ENCODE data around the gene ATP2B3.

Gene ATP2B3

DNA sequence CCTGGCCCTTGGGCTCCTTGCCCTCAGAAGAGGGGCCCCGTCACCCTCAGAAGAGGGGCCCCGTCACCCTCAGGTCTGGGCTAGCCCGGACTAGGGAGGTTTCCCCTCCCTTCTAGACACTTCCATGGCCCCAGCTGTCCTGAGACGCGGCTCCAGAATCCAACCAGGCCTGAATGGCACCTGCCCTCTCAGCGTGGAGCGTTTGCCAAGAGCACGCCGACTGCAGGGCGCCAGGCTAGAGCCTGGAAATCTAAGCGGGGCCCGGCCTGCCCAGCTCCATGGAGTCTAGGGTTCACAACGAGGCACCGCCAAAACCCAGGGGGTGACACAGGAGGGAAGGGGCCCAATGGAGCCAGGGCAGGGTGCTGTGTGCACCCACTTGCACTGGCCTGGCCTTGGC is 7.8 kb upstream of the ATP2B3 start:
- DNase-seq (ENCODE audit: low spot score): no peak

GRCh38 chrX:153510383-153510782 is 7.1 kb upstream of the ATP2B3 start:
- no peak for DNase-seq (ENCODE audit: low spot score)

- DNase-seq (ENCODE audit: low spot score): no peak
These were observed 5.5 kb upstream of the ATP2B3 start for GRCh38 chrX:153511784-153512500.

DNA sequence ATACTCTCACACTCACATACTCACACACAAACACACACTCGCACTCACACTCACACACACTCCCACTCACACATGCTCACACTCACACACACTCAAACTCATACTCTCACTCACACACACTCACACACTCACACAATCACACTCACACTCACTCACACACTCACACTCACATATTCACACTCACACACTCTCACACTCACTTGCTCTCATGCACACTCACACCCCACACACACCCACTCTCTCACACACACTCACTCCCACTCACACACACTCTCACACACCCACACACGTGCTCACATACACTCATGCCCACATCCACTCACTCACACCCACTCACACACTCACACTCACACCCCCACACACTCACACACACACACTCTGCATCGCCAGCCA is 4.9 kb upstream of the ATP2B3 start:
- DNase-seq (ENCODE audit: low spot score): no peak

DNA sequence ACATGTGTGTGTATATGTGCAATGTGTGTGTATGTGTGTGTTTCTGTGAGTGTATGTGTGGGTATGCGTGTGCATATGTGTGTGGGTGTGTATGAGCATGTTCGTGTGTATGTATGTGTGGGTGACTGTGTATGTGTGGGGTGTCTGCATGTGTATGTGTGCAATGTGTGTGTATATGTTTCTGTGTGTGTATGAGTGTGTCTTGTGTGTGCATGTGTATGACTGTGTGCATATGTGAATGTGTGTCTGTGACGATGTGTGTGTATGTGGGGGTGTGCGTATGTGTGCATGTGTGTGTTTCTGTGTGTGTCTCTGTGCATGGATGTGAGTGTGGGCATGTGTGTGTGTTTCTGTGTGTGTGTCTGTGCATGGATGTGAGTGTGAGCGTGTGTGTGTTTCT is 4.2 kb upstream of the ATP2B3 start:
- no peak for DNase-seq (ENCODE audit: low spot score)

- no peak for DNase-seq (ENCODE audit: low spot score)
These were observed 3.2 kb upstream of the ATP2B3 start for GRCh38 chrX:153514259-153514658.

GRCh38 chrX:153515435-153515834 is 2.0 kb upstream of the ATP2B3 start:
- no peak for DNase-seq (ENCODE audit: low spot score)

DNA sequence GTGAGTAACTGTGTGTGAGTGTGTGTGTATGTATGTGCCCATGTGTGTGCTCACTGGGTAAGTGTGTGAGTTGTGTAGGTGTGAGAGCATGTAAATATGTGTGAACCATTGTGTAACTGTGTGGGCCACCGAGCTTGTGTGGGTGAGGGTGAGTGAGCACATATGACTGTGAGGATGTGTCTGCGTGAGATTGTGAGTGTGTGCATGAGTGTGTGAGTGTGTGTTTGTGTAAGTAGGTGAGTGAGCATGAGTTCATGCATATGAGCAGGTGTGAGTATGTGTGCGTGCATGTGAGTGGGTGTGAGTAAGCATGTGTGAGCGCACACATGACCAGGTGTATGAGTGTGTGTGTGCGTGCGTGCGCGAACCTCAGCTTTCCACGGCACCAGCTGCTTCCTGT is 1.4 kb upstream of the ATP2B3 start:
- DNase-seq (ENCODE audit: low spot score): no peak

DNA sequence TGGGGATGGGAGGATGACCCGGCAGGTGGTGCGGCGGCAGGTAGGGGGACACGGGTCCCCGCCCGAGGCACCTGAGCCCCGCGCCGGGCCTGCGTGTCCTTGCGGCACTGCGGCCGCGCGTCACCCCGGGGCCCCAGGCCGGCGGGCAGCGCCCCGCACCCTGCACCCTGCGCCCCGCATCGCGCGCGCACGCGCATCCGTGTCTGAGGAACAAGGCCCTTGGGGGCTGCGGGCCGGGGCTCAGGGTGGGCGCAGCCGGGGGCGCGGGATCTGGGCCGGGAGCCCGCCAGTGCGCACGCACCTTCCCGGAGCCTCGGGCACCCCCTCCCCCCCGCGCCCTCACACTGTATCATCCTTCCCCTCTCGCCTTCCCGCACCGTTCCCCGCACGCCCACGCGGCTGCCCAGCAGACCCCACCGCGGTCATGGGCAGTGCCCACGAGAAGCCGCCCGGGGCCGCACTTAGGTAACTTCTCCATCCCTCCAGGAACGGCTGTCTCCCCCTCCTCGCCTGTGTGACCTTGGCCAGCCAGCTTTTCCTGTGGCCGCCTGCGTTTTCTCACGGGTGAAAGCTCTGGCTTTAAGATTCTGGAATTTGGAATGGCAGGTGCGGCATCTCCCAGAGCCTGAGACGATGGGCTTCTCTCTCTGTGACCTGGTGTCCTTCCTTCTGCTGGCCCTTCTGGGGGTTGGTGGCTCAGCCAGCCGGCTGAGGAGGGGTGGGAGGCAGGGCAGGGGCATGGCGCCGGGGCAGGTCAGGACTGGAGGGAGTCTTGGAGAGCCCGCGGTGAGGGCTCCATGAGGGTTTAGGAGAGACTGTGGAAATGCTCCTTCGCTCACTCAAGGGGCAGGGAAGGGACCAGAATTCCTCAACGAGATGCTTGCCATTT is 748 bp downstream of the ATP2B3 start:
- no peak for DNase-seq (ENCODE audit: low spot score)

- peak; percentile 72 for DNase-seq (ENCODE audit: low spot score)
These were observed 2.3 kb downstream of the ATP2B3 start for GRCh38 chrX:153519569-153520286.

- DNase-seq (ENCODE audit: low spot score): no peak
These were observed 3.0 kb downstream of the ATP2B3 start for GRCh38 chrX:153520287-153520917.

GRCh38 chrX:153521034-153521433 is 3.6 kb downstream of the ATP2B3 start:
- no peak for DNase-seq (ENCODE audit: low spot score)

DNA sequence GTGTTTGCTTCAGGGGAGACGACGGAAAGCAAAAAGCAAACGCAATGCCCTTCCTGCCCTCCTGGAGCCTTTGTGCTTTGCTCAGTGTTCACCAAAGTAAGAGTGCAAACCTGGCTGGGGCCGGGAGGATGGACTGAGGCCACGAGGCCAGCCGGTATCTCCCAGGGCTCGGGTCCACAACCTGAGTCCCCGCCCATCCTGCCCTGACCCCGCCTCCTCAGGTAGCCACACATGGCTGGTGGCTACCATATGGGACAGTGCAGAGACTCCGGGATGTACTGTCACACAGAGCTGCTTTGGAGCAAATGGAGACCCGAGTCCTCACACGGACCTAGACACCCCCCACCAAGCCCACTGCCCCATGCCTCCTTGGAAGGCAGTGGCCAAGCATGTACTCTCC is 4.8 kb downstream of the ATP2B3 start:
- DNase-seq (ENCODE audit: low spot score): no peak

DNA sequence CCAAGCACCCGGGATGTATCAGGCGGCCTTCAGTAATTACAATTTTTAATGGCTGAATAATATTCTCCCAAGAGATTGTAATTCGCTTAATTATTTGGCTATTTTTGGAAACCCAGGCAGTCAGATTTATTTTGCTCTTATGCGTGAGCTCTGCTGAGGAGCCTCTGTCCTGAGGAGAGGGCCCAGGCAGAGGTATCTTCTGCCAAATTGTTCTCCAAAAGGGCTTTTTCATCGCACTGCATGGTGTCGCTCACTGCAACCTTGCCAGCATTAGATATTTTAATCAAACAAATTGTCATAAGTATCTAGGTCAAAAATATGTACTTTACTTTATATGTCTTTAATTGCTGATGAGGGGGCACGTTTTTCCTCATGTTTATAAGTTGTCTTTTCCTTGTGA is 5.8 kb downstream of the ATP2B3 start:
- no peak for DNase-seq (ENCODE audit: low spot score)

- DNase-seq (ENCODE audit: low spot score): no peak
These were observed 6.8 kb downstream of the ATP2B3 start for GRCh38 chrX:153524234-153524633.

GRCh38 chrX:153525451-153525850 is 8.0 kb downstream of the ATP2B3 start:
- no peak for DNase-seq (ENCODE audit: low spot score)

DNA sequence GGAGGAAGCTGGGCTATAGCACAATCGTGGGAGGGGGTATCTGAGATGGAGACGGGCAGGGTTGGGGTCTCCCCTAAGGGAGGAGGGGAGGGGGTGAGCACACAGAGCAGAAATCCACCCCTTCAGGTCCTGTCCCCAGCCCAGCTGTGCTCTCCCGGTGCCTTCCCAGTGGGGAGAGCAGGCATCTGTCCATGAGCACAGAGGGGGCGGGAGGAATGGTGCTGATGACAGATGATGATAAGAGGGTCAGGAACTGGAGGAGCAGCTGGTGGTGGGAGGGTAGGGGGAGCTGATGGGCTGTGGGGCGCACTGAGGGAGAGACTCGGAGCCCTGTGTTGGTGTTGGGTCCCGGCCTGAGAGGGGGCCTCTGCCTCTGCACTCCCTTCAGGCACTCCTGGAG is 8.6 kb downstream of the ATP2B3 start:
- DNase-seq (ENCODE audit: low spot score): no peak

DNA sequence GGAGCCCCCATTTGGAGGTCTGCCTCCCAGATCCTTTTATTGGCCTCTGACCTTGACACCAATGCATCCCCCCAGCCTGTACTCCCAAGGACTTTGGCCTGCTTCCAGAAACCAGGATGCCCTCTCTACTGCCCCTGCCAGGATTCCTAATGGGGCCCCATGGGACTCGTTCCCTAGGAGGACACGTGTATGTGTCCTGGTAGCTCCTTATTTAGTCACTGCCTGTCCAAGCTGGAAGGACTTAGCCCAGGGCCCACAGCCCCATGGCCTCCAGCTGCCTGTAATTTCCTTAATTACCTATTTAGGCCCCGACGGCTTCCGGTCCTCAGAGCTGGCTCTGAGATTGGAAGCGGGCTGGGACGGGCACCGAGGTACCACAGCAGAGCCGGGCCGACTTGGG is 9.4 kb downstream of the ATP2B3 start:
- no peak for DNase-seq (ENCODE audit: low spot score)

DNA sequence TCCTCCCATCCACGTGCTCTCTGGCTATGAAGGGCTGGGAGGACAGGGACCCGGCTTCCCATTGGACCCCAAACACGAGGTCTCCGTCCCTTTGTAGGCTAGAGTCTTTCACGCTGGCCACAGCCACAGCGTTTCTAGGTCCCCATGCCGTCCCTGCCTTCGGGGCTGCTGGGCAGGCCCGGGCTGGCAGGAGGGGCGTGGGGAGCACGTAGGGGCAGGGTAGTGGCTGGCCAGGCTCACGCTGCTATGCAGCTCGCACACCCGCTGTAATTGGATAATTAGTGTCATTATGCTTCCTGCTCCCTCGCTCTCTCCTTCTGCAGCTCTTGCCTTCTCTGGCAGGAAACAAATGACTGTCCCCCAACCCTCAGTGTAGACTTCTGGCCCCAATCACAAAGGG is 9.8 kb downstream of the ATP2B3 start:
- no peak for DNase-seq (ENCODE audit: low spot score)

- DNase-seq (ENCODE audit: low spot score): no peak
These were observed 13.1 kb downstream of the ATP2B3 start for GRCh38 chrX:153530411-153531129.

DNA sequence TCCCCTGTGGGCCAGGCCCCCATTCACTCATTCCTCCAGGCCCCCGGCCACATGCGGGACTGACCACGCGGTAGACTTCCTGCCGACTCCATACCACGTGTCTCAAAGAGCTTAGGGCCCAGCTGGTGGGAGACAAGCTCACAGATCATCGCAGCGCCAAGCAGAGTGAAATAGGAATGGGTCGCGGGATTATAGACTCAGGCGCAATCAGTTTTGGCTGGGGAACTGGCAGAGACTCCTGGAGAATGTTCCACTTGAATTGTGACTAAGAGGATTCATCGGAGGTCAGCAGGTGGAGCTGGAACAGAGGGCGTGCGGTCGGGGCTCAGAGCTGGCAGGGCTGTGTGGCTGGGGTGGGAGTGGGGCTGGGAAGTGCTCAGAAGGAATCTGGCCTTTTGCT is 15.6 kb downstream of the ATP2B3 start:
- DNase-seq (ENCODE audit: low spot score): no peak

DNA sequence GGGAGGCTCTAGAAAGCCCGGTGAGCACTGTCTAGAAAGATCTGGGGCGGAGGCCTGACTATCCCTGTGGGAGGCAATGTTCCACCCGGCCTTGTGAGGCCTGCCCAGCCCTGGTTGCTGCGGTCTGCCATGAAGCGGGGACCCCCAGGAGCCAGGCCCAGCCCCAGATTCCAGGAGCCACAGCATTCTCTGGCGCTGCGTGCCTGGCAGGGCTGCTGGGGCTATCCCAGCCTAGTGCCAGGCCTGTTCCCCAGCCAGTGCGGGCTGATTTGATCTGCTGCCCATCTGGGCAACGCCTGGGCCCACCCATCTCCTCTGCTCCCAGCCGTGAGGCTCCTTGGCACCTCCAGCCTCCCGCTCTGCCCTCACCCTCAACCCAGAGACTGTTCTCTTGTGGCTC is 19.6 kb downstream of the ATP2B3 start:
- no peak for DNase-seq (ENCODE audit: low spot score)
